Measurements from ENCODE around the gene PXMP2. TPM values are rescaled to one million over a fixed set of nuclear protein-coding genes. Genes with fewer than 3 reads are reported as not detected.

Gene PXMP2
- total and polyA plus RNA-seq, 2 of the 8 experiments (the other 6 are each of a cell fraction or from before 2014, with no cell fraction given) = 13.8 to 15.1 TPM

GRCh38 chr12:132710405-132711079, 23.2 kb downstream of the PXMP2 start, which contains the start of gene PGAM5 (continued):
- TF ChIP-seq EGR1 (IDR thresholded peaks at IDR 0.05; ENCODE audit: borderline replicate concordance, low read depth, low read length) (no peak; the same call in 1 of the 2 replicates), CEBPB (IDR thresholded peaks at IDR 0.05; ENCODE audit: low read depth, low read length) (no peak), SAP30 (IDR thresholded peaks at IDR 0.05; ENCODE audit: insufficient read depth, insufficient replicate concordance, low read length) (peak; percentile 73), SUZ12 (IDR thresholded peaks at IDR 0.05; ENCODE audit: low read length) (peak; percentile 72; the same call in 1 of the 2 replicates), SIX5 (IDR thresholded peaks at IDR 0.05; ENCODE audit: low read depth, low read length) (no peak), ATF2 (IDR thresholded peaks at IDR 0.05; ENCODE audit: low read length) (peak; percentile 63; the same call in 1 of the 2 replicates), TAF7 (optimal IDR thresholded peaks at IDR 0.05; ENCODE audit: borderline replicate concordance, low read depth, low read length) (no peak), NANOG (IDR thresholded peaks at IDR 0.05; ENCODE audit: insufficient read depth, low read depth, low read length, poor library complexity, severe bottlenecking) (no peak), CREB1 (IDR thresholded peaks at IDR 0.05) (no peak), FOSL1 (IDR thresholded peaks at IDR 0.05; ENCODE audit: insufficient read depth, low read depth, low read length) (no peak), E2F6 (IDR thresholded peaks at IDR 0.05) (peak; percentile 67)
